DMS79 (cell line): ENCODE measurements around the gene OCSTAMP.

ENCODE experiments used
- DNase-seq: peaks from one replicate; lab custom pipeline; 2025; lab: John Stamatoyannopoulos, UW

Gene OCSTAMP

DNA sequence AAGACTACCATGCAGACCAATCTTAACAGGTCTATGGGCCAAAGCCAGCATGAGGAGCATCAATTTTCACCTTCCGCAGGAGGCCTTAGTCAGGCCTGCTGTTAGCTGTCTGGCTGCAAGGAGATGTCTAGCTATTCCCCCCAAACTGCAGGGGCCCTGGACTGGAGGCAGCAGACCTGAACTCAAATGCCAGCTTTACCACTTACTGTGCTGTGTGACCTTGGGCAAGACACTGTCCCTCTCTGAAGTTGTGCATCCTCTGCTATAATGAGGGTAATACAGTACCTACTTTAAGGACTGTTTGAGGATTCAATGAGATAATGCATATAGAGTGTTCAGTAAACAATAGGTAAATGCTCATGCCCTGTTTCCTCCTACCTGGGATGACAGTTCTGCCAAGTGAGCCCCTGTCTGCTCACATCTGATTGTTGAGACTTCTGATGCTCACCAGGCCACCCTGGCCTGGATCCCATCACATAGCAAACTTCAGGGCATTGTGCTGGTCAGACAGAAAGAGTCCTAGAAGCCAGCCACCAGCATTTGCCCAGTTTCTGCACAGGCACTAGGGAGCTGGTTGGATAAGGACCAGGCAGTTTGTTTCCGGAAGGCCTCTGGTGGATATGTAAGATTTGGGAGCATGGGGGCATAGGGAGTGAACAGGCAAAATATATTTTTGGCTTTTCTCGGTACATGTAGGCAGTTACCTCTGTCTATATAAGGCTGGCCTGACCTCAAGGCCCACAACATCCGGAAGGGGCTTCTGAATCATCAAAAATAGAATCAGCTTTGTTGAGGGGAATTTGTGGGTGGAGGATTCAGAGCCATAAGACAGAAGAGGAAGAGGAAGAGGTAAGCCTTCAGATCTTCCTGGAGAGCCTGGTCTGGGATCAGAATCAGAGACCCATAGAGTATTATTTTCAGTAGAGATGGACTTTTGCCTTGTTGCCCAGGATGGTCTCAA lies 2.3 kb upstream of the OCSTAMP start:
- no peak for DNase-seq

DNA sequence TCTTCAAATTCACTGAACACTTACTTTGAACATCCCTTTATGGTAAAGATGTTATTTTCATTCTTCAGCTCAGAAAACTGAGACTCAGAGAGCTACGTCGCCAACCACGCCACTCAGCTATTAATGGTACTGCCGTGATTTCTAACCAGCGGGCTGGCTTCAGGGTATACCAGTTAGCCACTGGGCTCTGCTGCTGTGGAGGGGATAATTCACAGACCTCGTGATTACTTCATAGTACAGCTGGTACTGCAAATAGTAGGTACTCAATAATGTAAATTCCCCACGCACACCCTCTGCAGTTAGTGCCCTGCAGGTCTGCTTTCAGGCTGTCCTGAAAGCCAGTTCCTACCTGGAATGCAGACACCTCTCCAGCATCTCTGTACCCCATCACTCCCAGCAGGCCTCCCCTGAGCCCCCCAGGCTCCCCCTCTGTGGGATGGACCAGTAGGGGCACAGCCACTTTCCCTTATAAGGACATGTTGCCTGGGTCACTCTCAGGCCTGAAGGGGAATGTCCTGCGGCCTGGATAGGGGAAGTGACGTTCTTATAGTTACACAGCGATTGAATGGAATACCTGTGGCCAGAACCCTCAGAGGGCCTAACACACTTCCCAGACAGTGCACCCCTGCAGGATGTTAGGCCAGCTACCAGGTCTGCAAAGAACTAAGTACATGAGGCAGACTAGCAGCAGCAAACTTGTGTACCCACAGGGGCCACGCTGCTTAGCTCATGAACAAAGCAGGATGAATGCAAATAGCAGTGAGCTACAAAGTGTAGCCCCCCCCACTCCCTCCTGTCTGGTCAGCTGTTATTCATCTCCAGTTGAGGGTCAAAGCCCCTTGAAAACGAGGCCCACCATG lies 1.3 kb upstream of the OCSTAMP start:
- no peak for DNase-seq

DNA sequence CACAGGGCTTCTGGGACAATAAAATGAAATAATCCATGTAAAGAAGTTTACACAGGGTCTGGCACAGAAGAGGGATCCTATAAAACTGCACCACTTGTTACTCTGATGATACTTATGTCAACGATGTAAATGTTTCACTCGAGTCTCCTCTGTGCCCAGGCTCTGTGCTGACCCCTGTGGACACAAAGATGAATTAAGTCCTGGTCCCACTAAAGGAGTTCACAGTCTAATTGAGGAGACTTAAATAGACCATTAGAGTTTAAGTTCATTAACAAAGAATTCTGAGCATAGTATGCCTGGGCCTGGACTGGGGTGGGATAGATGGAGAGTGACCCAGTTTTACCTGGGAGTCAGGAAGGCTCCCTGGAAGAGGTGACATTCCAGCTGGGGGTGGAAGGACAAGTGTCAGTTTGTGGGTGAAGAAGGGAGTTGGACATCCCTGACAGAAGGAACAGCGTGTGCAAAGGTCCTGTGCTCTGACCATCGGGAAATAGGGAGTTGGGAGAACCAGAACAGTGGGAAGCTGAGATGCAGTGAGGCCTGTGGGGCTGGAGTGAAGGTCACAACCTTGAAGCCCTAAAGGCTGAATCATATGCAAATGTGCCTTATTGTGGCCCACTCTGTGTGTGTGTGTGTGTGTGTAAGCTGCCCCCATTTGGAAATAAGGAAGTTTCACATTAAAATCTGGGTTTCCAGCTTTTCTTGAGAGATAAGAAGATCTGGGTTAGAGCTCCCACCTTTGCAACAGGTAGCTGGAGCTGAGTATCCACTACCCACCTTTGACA lies 1.1 kb downstream of the OCSTAMP start:
- DNase-seq: no peak

DNA sequence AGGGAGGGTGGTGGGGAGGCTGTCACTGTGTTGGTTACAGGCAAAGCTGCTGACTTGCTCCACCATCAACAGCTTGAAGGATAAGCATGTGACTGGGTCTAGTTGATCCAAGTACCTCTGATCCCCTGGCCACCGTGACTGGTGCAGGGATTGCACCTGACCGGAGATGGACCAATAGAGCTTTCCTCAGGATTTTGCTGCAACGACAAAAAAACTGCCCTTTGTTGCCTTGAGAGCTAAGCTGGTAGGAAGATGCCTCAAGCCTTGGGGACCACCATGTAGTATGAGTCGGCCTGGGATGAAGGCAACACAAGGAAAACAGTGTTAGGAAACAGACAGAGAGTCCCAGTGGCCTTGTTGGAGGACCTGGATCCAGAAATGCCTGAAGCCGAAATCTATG lies 1.8 kb downstream of the OCSTAMP start:
- DNase-seq: no peak

DNA sequence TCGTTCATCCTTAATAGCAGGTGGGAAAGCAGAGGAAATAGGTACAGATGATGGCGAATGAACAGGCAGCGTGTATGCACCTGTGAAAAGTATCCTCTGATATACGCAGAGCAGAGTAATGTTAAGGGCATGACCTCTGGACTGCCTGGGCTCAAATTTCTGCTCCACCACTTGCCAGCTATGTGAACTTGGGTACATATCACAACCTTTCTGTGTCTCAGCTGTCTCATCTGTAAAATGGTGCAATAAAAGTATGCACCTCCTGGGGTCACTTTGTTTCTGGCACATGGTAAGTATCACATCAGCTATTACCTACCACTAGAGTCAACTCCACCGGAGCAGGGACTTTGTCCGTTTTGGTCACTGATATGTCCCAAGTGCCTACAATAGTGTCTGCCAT lies 2.5 kb downstream of the OCSTAMP start:
- no peak for DNase-seq

DNA sequence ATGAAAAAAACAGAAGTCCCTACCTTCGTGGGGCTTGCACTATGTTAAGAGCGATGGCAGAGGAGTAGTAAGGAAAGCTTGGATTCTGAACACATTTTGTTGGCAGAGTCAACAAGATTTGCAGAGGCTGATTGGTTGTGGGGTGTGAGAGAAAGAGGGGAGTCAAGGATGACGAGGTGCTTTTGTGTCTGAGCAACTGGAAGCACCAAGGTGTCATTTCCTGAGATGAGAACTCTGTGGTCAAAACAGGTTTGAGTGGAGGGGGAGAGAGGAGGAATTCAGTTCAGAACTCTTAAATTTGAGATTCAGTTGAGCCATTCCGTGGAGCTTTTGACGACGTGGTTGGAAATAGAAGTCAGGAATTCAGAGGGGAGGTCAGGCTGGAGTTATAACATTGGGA lies 3.5 kb downstream of the OCSTAMP start:
- DNase-seq: no peak

DNA sequence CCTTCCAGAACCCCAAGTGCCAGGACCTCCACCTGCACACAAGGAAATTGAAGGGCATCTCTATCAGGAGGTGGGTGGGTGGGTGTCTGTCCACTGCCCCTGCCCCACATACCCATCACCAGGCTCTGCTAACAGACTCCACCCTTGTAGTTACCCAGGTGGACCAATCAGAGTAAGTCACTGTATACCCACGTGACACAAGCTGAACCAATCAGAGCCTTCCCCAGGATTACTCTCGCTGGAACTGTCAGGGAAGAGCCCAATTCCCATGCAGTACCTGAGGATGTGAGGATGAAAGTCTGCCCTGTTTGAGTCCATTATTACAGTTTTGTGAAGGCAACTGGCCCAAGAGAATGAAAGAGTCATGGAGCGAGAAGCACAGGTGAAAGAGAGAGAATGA lies 4.2 kb downstream of the OCSTAMP start:
- DNase-seq: no peak

DNA sequence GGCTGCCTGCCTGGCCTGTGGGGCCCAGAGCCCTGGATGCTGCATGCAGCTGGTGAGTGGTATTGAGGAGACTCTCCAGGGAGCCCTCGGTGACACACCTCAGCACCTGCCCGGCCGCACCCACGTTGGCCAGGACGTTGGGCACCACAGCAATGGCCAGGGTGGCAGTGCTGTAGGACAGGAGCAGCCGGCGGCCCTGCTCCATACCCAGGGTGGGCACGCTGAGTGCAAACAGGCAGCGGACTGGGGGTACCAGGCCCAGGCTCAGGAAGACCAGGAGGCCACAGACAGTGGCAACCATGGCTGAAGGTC lies 4.7 kb downstream of the OCSTAMP start:
- no peak for DNase-seq

DNA sequence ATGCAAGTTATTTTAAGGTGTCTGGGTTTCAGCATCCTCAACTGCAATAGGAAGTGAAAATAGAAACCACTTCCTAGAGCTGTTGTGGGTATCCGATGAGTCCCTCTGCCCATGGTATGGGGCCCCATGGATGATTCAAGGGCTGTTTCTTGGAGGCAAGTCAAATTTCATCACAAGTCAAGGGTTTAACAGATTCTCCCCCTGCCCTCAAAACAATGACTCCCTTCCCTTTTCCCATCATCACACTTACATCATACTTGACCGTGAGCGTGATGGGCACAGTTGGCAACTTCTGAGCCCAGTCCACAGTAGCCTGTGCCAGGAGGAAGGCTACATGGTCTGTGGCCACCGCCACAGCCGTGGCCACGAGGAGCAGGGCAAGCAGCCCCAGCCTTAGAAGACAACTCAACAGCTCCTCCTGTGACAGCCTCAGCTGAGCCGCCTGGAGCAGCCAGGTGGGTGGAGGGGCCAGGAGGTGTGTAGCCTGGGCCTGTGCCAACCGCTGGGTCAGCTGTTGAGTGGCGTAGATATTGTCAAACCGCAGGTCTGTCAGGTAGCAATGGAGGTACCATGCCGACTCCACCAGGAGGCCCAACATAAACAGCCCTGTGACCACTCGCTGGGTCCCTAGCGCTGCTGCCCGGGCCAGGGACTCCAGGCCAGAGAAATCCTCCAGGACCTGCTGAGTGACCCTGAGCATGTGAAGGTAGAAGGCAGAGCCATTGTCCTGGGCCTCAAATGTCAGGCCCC lies 5.2 kb downstream of the OCSTAMP start:
- DNase-seq: no peak

DNA sequence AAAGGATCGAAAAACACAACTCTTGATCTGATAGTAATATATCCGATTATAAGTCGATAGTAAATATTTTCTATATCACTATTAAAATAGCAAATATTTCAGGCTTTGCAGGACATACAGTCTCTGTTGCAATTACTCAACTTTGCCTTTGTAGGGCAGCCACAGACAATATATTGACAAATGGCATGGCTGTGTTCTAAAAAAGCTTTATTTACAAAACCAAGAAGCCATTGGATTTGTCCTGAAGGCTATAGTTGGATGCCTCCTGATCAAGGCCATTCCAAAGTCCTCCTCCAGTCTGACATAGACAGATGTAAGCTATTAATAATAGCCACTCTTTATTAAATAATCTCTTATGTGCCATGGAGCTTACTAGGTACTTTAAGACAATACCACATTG lies 5.9 kb downstream of the OCSTAMP start:
- no peak for DNase-seq

DNA sequence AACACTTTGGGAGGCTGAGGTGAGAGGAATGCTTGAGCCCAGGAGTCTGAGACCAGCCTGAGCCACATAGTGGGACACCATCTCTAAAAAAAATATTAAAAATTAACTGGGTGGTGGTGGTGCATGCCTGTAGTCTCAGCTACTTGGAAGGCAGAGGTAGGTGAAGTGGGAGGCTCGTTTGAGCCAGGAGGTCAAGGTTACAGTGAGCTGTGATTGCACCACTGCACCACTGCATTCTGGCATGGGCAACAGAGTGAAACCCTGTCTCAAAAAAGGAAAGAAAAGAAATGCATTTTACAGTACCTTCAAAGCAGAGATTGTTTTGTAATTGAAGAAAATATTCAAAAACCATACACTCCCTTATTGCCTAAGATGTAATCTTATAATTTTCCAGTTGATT lies 6.5 kb downstream of the OCSTAMP start:
- no peak for DNase-seq

DNA sequence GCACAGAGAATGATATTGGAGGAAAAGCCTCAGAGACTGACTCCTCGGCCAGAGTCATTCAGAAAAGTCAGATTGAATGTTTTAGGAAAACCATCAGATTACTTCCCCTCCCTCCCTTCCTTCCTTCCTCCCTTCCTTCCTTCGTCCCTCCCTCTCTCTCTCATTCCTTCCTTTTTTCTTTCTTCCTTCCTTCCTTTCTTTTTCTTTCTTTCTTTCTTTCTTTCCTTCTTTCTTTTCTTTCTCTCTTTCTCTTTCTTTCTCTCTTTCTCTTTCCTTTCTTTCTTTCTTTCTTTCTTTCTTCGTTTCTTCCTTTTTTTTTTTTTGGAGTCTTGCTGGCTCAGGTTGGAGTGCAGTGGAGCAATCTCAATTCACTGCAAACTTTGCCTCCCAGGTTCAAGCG lies 7.4 kb downstream of the OCSTAMP start:
- no peak for DNase-seq

DNA sequence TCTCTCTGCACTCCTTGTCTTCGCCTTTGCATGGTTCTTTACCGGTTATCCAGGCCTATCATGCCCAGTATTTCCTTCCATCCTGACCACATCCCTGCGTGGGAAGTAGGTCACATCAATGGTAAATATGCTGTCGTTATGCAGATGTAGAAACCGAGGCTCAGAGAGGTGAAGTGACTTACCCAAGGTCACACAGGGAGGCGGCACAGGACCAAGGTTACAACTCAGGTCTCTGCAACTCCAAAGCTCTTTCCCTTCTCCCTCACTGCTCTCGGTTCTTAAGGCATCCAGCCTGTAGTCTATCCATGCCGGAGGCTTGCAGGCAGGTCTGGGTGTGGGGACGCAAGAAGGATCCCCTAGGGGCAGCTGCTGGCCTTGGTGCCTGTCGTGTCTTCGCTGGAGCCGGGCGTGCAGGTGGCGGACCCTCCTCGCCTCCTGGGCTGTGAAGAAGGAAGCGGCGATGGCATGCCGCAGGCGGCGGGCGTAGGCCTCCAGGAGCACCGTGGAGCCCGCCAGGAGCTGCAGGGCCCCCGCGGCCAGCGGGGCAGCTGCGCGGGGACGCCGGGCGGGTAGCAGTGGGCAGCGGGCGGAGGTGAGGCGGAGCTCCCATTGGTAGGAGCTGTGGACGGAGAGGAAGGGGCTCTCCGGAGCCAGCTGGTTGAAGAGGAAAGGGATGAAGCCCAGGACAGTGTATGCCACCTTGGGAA lies 9.1 kb downstream of the OCSTAMP start:
- DNase-seq: no peak

DNA sequence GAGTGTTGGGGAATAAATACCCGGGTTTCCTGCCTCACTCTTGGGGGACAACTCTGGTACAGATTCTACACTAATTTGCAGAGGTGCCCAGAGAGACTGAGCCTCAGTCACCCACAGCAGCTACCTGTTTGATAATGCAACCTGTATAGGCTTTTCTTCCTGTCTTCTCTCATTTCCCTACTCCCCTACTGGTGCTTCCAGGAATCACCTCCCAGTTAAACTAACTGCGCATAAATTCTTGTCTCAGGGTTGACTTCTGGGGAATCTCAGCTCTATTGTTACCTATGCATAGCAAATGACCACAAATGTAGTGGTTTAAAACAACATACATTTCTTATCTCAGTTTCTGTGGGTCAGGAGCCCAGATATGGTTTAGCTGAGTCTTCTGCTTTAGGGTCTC lies 11.3 kb downstream of the OCSTAMP start:
- DNase-seq: no peak

DNA sequence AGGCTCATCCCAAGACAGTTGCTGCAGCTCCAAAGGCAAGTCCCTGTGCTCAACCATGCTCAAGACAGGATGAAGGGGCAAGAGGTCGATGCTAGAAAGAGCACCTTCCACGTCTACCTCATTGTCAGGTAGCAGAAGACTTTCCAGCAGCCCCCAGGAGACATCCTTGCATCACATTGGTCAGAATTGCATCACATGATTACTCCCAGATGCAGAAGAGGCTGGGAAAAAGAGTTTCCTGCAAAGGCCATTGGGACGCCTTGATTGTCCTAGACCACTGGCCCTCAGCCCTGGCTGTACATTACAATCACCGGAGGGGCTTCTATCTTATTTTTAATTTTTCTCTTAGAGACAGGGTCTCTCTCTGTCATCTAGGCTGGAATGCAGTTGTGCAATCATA lies 19.8 kb downstream of the OCSTAMP start:
- DNase-seq: no peak

DNA sequence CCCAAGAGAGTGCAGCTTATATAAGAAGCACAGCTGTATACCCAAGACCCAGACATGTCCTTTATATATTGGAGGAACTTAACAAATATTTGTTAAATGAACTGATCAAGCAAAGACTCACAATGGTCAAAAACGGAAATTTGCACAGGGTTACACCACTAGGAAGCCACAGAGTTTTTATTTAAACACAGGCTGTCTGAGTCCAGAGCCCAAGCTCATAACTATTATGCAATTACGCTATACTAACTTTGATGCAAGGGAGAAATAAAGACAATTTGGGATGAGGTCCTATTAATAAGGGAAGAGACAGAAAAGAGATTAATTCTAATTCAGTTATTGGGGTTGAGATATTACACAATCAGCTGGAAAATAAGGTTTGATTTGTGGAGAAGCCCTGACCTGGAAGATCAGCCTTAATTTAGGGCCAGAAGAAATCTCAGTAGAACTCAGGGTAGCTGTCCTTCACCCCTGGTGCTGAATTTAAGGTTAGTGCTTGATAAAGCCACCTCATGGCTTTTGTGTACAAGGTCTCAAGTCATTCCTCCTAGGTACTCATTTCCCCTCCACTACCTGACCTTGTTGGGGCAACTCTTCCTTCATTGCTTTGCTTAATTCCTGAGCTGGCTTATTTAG lies 26.6 kb downstream of the OCSTAMP start:
- no peak for DNase-seq

DNA sequence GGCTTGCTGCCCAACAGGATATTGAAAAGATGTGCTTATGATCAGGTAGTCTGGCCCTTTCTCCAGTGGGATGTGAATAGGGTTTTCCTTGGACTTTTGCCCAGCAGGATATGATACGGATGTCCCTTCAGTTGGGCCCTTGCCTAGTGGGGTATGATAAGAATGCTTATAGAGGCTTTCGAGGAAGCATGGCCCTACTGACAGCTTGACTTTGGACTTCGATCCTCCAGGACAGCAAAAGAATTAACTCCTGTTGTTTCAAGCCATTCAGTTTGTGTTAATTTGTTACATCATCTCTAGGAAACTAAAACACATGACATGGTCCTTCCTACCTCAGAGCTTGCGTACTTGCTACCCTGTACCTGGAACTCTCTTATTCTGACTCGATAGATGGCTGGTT lies 27.3 kb downstream of the OCSTAMP start:
- DNase-seq: no peak

DNA sequence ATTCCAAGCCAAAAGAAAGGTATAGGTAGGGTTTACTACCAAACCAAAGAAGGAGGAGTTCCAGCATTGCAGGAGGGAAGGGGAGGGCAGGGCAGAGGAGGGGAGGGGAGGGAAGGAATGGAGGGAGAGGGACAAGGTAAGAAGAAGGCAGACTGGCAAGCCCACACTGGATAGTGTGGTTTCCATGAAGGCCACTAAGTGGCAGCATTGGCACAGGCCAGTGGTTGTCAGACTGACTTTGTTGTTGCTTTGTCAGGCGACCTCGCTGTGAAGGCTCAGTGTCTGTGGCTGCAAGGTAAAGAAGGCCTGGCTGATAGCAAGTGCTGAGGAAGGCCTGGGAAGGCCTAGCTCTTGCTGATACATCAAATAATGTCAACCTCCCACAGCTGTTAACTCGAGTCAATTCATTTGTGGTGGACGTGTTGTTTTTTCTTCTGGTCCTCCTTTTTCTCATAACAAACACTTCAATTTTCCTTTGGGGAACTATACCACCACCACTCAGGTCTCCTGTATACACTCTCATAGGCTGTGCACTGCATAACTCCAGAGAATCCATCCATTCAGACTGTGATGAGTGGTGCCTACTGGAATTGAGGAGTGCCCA lies 29.4 kb downstream of the OCSTAMP start:
- no peak for DNase-seq

DNA sequence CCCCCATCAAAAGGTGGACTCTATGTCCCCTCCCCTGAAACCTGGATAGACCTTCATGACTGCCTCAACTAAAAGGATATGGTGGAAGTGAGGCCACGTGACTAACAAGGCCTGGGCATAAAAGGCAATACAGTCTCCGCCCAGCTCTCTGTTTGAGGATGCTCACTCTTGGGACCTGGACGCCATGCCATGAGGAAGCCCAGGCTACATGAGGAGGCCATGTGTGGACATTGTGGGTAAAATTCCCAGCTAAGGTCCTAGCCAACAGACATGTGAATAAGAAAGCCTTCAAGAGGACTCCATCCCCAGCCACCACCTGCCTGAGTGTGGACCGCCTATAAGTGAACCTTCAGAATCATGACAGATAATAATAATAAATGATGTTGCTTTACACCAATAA lies 29.9 kb downstream of the OCSTAMP start:
- DNase-seq: no peak

DNA sequence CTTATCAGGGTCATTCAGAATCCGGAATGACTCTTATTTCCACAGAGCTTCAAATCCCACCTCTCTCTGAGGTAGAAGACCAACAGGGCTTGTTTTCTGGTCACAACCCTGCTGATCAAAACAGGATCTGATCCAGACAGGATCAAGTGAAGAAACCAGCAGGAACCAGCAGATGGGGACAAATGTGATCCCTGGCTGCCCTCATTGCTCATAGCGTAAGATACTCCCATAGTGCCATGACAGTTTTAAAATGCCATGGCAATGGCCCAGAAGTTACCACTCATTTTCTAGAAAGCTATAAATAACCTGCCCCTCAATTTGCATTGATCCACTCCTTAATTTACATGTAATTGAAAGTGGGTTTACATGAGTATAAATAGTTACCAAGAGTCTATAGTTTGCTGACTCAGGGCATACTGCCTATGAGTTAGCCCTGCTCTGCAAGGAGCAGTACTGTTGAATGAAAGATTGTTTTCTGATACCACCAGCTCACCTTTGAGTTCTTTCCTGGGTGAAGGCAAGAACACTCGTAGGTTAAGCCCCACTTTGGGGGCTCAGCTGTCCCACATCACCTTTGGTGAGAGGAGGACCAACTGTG lies 30.9 kb downstream of the OCSTAMP start:
- DNase-seq: no peak
